ENCODE results near the gene SNPH. TPM values are rescaled to one million over a fixed set of nuclear protein-coding genes. Genes with fewer than 3 reads are reported as not detected.

Gene SNPH
- total and polyA plus RNA-seq, 7 donors = 1.0 to 9.3 (median 3.7) TPM

DNA sequence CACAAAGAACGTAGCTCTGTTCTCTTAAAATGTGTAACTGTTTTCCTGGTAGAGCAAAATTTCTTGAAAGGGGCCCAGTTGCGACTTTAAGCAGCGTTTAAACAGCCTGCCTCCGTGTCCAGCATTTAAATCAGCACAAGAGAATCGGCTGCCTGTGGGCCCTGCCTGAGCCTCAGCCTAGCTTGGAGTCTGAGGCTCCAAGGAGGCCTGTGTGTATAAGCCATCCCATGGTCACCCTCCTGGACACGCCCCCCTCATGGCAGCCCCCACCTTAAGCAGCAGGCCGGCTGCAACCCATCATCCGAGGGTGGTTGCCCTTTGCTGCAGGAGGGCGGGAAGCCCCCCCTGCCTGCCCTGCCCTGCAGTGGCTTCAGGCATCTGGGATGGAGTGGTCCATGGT lies 44.0 kb downstream of the SNPH start:
- no peak overlapping the region for H3K4me3 ChIP-seq
- DNase-seq = no peak
- no peaks in the 10 kb centered on the region for H3K4me1 ChIP-seq
- H3K27me3 ChIP-seq (ENCODE audit: insufficient read depth in 3 of 3, low read length in 2 of 3) = no peaks in the 10 kb centered on the region
- no peaks in the 10 kb centered on the region for H3K9me3 ChIP-seq
- 51 to 65% (median 57%) methylated on average over 9 of the region's 9 CpGs for WGBS, 3 donors
- no peak for ATAC-seq
- H3K27ac ChIP-seq = no peak overlapping the region
- TF ChIP-seq, protein P1, sequence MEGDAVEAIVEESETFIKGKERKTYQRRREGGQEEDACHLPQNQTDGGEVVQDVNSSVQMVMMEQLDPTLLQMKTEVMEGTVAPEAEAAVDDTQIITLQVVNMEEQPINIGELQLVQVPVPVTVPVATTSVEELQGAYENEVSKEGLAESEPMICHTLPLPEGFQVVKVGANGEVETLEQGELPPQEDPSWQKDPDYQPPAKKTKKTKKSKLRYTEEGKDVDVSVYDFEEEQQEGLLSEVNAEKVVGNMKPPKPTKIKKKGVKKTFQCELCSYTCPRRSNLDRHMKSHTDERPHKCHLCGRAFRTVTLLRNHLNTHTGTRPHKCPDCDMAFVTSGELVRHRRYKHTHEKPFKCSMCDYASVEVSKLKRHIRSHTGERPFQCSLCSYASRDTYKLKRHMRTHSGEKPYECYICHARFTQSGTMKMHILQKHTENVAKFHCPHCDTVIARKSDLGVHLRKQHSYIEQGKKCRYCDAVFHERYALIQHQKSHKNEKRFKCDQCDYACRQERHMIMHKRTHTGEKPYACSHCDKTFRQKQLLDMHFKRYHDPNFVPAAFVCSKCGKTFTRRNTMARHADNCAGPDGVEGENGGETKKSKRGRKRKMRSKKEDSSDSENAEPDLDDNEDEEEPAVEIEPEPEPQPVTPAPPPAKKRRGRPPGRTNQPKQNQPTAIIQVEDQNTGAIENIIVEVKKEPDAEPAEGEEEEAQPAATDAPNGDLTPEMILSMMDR (IDR thresholded peaks at IDR 0.05) = no peak
- intact Hi-C loops (cut with DNase I) = loop anchor here in 1 of 2 donors (5.0 kb wide), 1 partner anchor 82 kb away; the partner anchor contains the start of gene FKBP1A
- peaks cover 0 to 4% of the 10 kb centered on the region in 2 donors for H3K36me3 ChIP-seq (ENCODE audit: insufficient read depth in 1 of 2, low read depth in 1 of 2)

GRCh38 chr20:1310506-1311190 lies 44.6 kb downstream of the SNPH start:
- WGBS, 3 donors = 81 to 83% (median 82%) methylated on average over 12 of the region's 12 CpGs
- DNase-seq = no peak
- TF ChIP-seq, protein P1 (IDR thresholded peaks at IDR 0.05) = no peak

GRCh38 chr20:1312308-1312707 lies 46.2 kb downstream of the SNPH start:
- Histone ChIP-seq H3K27me3 (ENCODE audit: insufficient read depth in 3 of 3, low read length in 2 of 3) (no peaks in the 10 kb centered on the region), H3K4me1 (no peaks in the 10 kb centered on the region), H3K9me3 (no peaks in the 10 kb centered on the region), H3K27ac (no peak overlapping the region), H3K4me3 (no peak overlapping the region), H3K36me3 (ENCODE audit: insufficient read depth in 1 of 2, low read depth in 1 of 2) (no peaks in the 10 kb centered on the region)
- ATAC-seq (no peak), DNase-seq (no peak)
- WGBS, 3 donors = 94 to 96% (median 95%) methylated on average over 20 of the region's 20 CpGs
- intact Hi-C loops (cut with DNase I) = loop anchor here in 1 of 2 donors (2.0 to 5.0 kb wide), 2 partner anchors 80 to 126 kb away; partner anchors contain the start of gene FKBP1A
- TF ChIP-seq, protein P1 (IDR thresholded peaks at IDR 0.05) = no peak

More at GRCh38 chr20:1310506-1311190, 44.6 kb downstream of the SNPH start:
- Histone ChIP-seq H3K4me1 (no peaks in the 10 kb centered on the region), H3K27me3 (ENCODE audit: insufficient read depth in 3 of 3, low read length in 2 of 3) (no peaks in the 10 kb centered on the region), H3K9me3 (no peaks in the 10 kb centered on the region), H3K27ac (no peak overlapping the region), H3K36me3 (ENCODE audit: insufficient read depth in 1 of 2, low read depth in 1 of 2) (no peaks in the 10 kb centered on the region), H3K4me3 (no peak overlapping the region)
- intact Hi-C loops (cut with DNase I) = loop anchor here in 1 of 2 donors (5.0 kb wide), 1 partner anchor 82 kb away; the partner anchor contains the start of gene FKBP1A
- ATAC-seq = no peak

GRCh38 chr20:1312904-1313235 lies 46.8 kb downstream of the SNPH start:
- Histone ChIP-seq H3K36me3 (ENCODE audit: insufficient read depth in 1 of 2, low read depth in 1 of 2) (no peaks in the 10 kb centered on the region), H3K27me3 (ENCODE audit: insufficient read depth in 3 of 3, low read length in 2 of 3) (no peaks in the 10 kb centered on the region), H3K9me3 (no peaks in the 10 kb centered on the region), H3K4me3 (no peak overlapping the region), H3K4me1 (no peaks in the 10 kb centered on the region), H3K27ac (no peak overlapping the region)
- TF ChIP-seq, protein P1 (IDR thresholded peaks at IDR 0.05) = no peak
- no peak for DNase-seq
- ATAC-seq = peak in 1 of 4 donors; percentile 34
- WGBS, 3 donors = 78 to 83% (median 81%) methylated on average over 15 to 16 of the region's 16 CpGs
- intact Hi-C loops (cut with DNase I) = loop anchor here (1.0 to 5.0 kb wide), 3 partner anchors 79 to 126 kb away; partner anchors contain the start of gene FKBP1A (in 1 of the 2)
